Astrocyte (in vitro differentiated cells and primary cell): ENCODE data around the gene UMODL1. TPM values are rescaled to one million over a fixed set of nuclear protein-coding genes. Genes with fewer than 3 reads are reported as not detected.

Experiments used
- DNase-seq: peaks from one replicate; pipeline ENCODE4 v3.0.0-alpha.2; 2010; ENCODE audit warnings: low read depth
- FAIRE-seq: peaks from 2 replicates; lab custom pipeline; 2011; peaks lifted over from hg19 to GRCh38; lab: Jason Lieb, UNC
- H2AFZ ChIP-seq: 2 replicates; pipeline ENCODE4 v1.6.0; 2012; ENCODE audit warnings: low read depth, low read length, inconsistent platforms
- H3K27ac ChIP-seq: 2 replicates; pipeline ENCODE4 v1.5.1; 2011; ENCODE audit warnings: low read depth, low read length, inconsistent platforms
- H3K27me3 ChIP-seq: 2 replicates; pipeline ENCODE4 v1.6.0; 2011; ENCODE audit warnings: low read length, inconsistent platforms; ENCODE audit not compliant: insufficient read depth
- H3K36me3 ChIP-seq: 2 replicates; pipeline ENCODE4 v1.5.1; 2011; ENCODE audit warnings: low read length, inconsistent platforms; ENCODE audit not compliant: insufficient read depth
- H3K4me1 ChIP-seq: 2 replicates; pipeline ENCODE4 v1.5.1; 2011; ENCODE audit warnings: low read length, inconsistent platforms; ENCODE audit not compliant: insufficient read depth
- H3K4me2 ChIP-seq: 2 replicates; pipeline ENCODE4 v1.6.0; 2012; ENCODE audit warnings: low read length, inconsistent platforms
- H3K4me3 ChIP-seq: 2 replicates; pipeline ENCODE4 v1.5.1; 2011; ENCODE audit warnings: low read depth, mild to moderate bottlenecking, low read length, inconsistent platforms; ENCODE audit not compliant: insufficient read depth
- H3K79me2 ChIP-seq: 2 replicates; pipeline ENCODE4 v1.6.0; 2012; ENCODE audit warnings: mild to moderate bottlenecking, low read length, inconsistent platforms; ENCODE audit not compliant: insufficient read depth
- H3K9ac ChIP-seq: 2 replicates; pipeline ENCODE4 v1.6.0; 2012; ENCODE audit warnings: mild to moderate bottlenecking, low read length, inconsistent platforms
- H3K9me3 ChIP-seq: 2 replicates; pipeline ENCODE4 v1.5.1; 2012; ENCODE audit warnings: low read depth, mild to moderate bottlenecking, low read length, inconsistent platforms; ENCODE audit not compliant: insufficient read depth
- H4K20me1 ChIP-seq: 2 replicates; pipeline ENCODE4 v1.6.0; 2012; ENCODE audit warnings: low read length, inconsistent platforms; ENCODE audit not compliant: insufficient read depth
- H3K27ac Mint-ChIP-seq: one replicate; pipeline ENCODE4 v1.8.0; 2021; ENCODE audit warnings: mild to moderate bottlenecking, mixed read lengths; ENCODE audit not compliant: unreplicated experiment
- H3K27me3 Mint-ChIP-seq: one replicate; pipeline ENCODE4 v1.8.0; 2021; ENCODE audit warnings: low read depth, mixed read lengths; ENCODE audit not compliant: unreplicated experiment
- H3K36me3 Mint-ChIP-seq: one replicate; pipeline ENCODE4 v1.8.0; 2021; ENCODE audit warnings: low read depth, mixed read lengths; ENCODE audit not compliant: unreplicated experiment
- H3K4me1 Mint-ChIP-seq: one replicate; pipeline ENCODE4 v1.8.0; 2021; ENCODE audit warnings: low read depth, mixed read lengths; ENCODE audit not compliant: unreplicated experiment
- H3K4me3 Mint-ChIP-seq: one replicate; pipeline ENCODE4 v1.8.0; 2021; ENCODE audit warnings: mild to moderate bottlenecking, moderate library complexity, mixed read lengths; ENCODE audit not compliant: unreplicated experiment
- H3K9me3 Mint-ChIP-seq: one replicate; pipeline ENCODE4 v1.8.0; 2021; ENCODE audit warnings: mild to moderate bottlenecking, mixed read lengths; ENCODE audit not compliant: unreplicated experiment
- EZH2 ChIP-seq: IDR thresholded peaks from 2 replicates; pipeline ENCODE4 v1.6.1; 2012; ENCODE audit warnings: mild to moderate bottlenecking, low read length, inconsistent platforms; ENCODE audit not compliant: insufficient read depth
- total RNA-seq: library from RNA; stranded (reverse); gene quantifications from 2 replicates; pipeline ENCODE4 v1.2.1, GENCODE V29; 2021
- TF ChIP-seq, protein P1 (sequence below): IDR thresholded peaks from 2 replicates; pipeline ENCODE4 v1.5.1; 2011; ENCODE audit warnings: low read depth, mild to moderate bottlenecking, inconsistent platforms, low read length, moderate library complexity; ENCODE audit not compliant: insufficient read depth

UMODL1 gene
- total RNA-seq, 1 donor from 2014 or later: not detected

DNA sequence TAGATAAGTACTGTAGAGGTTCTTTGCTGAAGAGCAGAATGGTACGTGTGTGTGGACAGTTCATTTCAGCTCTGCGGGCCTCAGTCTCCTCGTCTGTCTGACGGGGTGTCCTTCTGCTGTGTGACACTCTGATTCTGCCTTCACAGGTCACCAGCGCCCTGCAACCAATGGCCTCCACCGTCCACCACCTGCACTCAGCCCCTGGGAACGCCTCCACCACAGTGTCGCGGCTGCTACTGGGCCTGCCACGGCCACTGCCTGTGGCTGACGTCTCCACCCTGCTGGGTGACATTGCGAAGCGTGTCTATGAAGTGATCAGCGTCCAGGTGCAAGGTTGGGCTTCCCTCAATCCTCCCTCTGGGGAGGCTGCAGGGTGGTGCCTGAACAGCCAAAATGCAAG is 17.0 kb downstream of the UMODL1 start:
- Histone ChIP-seq H3K36me3 (no peaks in the 10 kb centered on the region), H3K4me3 (no peak overlapping the region), H3K4me1 (peaks cover under 1% of the 10 kb centered on the region), H3K27ac (no peak overlapping the region), H4K20me1 (no peaks in the 10 kb centered on the region), H3K27me3 (peaks cover 3% of the 10 kb centered on the region), H3K4me2 (no peak overlapping the region), H3K79me2 (no peaks in the 10 kb centered on the region), H3K9ac (no peak overlapping the region), H2AFZ (no peak overlapping the region), H3K9me3 (no peaks in the 10 kb centered on the region)
- TF ChIP-seq EZH2: no peak
- TF ChIP-seq, protein P1, sequence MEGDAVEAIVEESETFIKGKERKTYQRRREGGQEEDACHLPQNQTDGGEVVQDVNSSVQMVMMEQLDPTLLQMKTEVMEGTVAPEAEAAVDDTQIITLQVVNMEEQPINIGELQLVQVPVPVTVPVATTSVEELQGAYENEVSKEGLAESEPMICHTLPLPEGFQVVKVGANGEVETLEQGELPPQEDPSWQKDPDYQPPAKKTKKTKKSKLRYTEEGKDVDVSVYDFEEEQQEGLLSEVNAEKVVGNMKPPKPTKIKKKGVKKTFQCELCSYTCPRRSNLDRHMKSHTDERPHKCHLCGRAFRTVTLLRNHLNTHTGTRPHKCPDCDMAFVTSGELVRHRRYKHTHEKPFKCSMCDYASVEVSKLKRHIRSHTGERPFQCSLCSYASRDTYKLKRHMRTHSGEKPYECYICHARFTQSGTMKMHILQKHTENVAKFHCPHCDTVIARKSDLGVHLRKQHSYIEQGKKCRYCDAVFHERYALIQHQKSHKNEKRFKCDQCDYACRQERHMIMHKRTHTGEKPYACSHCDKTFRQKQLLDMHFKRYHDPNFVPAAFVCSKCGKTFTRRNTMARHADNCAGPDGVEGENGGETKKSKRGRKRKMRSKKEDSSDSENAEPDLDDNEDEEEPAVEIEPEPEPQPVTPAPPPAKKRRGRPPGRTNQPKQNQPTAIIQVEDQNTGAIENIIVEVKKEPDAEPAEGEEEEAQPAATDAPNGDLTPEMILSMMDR: no peak
- Mint-ChIP-seq H3K27ac (no peak overlapping the region), H3K4me3 (no peak overlapping the region), H3K9me3 (peaks cover 4% of the 10 kb centered on the region), H3K4me1 (peaks cover 5% of the 10 kb centered on the region), H3K36me3 (peaks cover 3% of the 10 kb centered on the region), H3K27me3 (peaks cover 30% of the 10 kb centered on the region)
- DNase-seq (no peak), FAIRE-seq (no peak)

DNA sequence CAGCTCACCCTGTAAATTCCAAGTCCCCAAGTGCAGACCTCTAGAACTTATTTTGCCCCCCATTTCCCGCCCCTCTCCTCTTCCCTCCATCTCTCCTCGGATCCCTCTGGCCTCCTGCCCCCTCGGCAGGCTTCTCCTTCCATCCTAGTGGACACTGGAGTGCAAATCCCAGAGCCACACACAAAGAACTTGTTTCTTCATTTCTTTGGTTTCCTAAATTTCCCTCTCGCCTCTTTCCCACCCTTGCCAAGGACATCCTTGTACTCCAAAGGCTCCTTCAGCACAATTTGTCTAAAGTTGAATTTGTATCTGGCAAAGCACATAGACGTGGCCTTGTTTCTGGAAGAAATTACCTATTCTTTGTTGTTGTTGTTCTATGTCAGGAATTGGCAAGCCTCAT is 17.5 kb downstream of the UMODL1 start:
- Mint-ChIP-seq H3K27ac (no peak overlapping the region), H3K27me3 (peaks cover 26% of the 10 kb centered on the region), H3K36me3 (no peaks in the 10 kb centered on the region), H3K4me1 (peaks cover 5% of the 10 kb centered on the region), H3K9me3 (peaks cover 4% of the 10 kb centered on the region), H3K4me3 (no peak overlapping the region)
- no peaks in the 10 kb centered on the region for H3K36me3 ChIP-seq
- H3K4me1 ChIP-seq: peaks cover 6% of the 10 kb centered on the region
- TF ChIP-seq, protein P1: no peak
- no peak for TF ChIP-seq EZH2
- no peak for FAIRE-seq
- no peaks in the 10 kb centered on the region for H3K9me3 ChIP-seq
- no peak overlapping the region for H3K4me2 ChIP-seq
- no peak overlapping the region for H3K27ac ChIP-seq
- H3K9ac ChIP-seq: no peak overlapping the region
- no peak overlapping the region for H3K4me3 ChIP-seq
- H3K27me3 ChIP-seq: peaks cover 3% of the 10 kb centered on the region
- no peak for DNase-seq
- H4K20me1 ChIP-seq: no peaks in the 10 kb centered on the region
- no peak overlapping the region for H2AFZ ChIP-seq
- H3K79me2 ChIP-seq: no peaks in the 10 kb centered on the region

DNA sequence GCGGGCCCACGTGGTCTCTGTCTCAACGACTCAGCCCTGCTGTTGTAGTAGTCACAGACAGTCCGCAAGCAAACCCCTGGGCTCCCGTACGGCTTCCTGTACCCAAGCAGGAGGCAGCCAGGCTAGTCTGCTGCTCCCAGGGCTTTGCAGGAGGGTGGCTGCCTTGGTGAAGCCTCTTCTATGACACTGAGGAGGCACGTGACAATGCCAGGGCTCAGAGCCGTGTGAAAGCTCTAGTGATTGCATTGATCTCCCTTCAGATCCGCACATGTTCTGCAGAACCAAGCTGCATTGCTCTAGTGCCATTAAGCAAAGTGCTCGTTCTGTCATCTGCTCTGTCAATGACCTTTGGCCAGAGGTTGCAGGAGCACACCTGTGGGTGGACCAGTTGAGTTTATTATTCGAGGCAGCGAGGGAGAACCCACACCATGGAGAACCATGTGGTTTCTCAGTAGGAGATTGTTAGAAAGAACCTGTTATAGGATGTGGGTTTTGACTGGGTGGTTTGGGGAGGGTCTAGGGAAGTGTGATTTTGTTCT is 18.0 kb downstream of the UMODL1 start:
- no peaks in the 10 kb centered on the region for H3K79me2 ChIP-seq
- Mint-ChIP-seq H3K4me1 (peaks cover 5% of the 10 kb centered on the region), H3K27ac (no peak overlapping the region), H3K36me3 (peaks cover under 1% of the 10 kb centered on the region), H3K4me3 (no peak overlapping the region), H3K9me3 (peaks cover 4% of the 10 kb centered on the region), H3K27me3 (peaks cover 22% of the 10 kb centered on the region)
- DNase-seq (no peak), FAIRE-seq (no peak)
- H3K27me3 ChIP-seq: peaks cover 3% of the 10 kb centered on the region
- H2AFZ ChIP-seq: no peak overlapping the region
- H4K20me1 ChIP-seq: no peaks in the 10 kb centered on the region
- no peaks in the 10 kb centered on the region for H3K36me3 ChIP-seq
- H3K9ac ChIP-seq: no peak overlapping the region
- no peak overlapping the region for H3K4me2 ChIP-seq
- no peak for TF ChIP-seq EZH2
- no peaks in the 10 kb centered on the region for H3K9me3 ChIP-seq
- H3K4me1 ChIP-seq: peaks cover 8% of the 10 kb centered on the region
- H3K4me3 ChIP-seq: no peak overlapping the region
- no peak overlapping the region for H3K27ac ChIP-seq
